KOPT-K1 (cell line): ENCODE measurements around the gene NPC1.

Experiments
- H3K27ac ChIP-seq: fragments of 200-600 bp; sonication (generic); 2 replicates; pipeline ENCODE4 v1.5.1; 2016; ENCODE audit warnings: antibody characterized with exemption, mild to moderate bottlenecking, low read depth, low read length; ENCODE audit not compliant: poor library complexity, severe bottlenecking
- H3K36me3 ChIP-seq: fragments of 200-600 bp; sonication (generic); 2 replicates; pipeline ENCODE4 v1.5.1; 2017; ENCODE audit warnings: antibody characterized with exemption, mild to moderate bottlenecking, low read length, moderate library complexity; ENCODE audit not compliant: insufficient read depth
- H3K9me3 ChIP-seq: fragments of 200-600 bp; sonication (generic); 2 replicates; pipeline ENCODE4 v1.5.1; 2017; ENCODE audit warnings: antibody characterized with exemption, low read length, mild to moderate bottlenecking; ENCODE audit not compliant: insufficient read depth, poor library complexity, severe bottlenecking

Gene NPC1

DNA sequence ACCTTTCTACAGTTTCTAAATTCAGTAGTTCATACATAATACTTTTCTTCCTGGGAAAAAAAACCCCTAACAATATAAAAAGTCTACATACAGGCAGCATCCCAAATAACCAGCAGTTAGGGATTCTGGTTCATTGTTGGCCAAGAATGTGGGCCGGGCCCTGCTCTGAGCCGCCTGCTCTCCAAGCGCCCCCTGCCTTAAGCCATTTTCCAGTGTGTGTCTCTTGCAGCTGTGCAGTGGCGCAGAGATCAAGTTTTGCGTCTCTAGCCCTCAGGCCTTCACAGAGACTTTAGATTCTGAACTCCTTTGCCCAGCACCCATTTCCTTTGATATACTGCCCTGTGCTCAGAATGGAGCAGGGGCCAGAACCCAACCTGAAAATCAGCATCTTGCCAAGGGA, 50.1 kb downstream of the NPC1 start:
- H3K9me3 ChIP-seq, result no peaks in the 10 kb centered on the region
- peaks cover 93% of the 10 kb centered on the region for H3K36me3 ChIP-seq
- H3K27ac ChIP-seq, result no peak overlapping the region

DNA sequence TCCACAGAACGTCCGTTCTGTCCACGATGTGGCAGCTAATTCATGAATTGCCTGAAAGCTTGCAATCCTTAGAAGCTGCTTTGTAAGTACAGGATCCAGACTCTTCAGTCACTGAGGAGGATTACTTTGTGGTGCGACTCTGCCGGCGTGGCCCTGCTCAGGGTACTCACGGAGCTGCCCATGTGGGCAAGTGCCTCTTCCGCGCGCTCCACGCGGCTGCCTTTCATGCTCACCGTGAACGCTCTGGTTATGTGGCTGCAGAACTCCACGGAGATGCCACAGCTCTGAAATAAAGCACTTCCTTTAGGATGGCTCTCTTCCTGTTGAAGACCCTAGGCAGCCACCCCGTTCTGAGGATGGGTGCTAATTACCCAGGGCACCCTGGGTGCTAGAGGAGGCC, 52.0 kb downstream of the NPC1 start:
- Histone ChIP-seq H3K9me3 (no peaks in the 10 kb centered on the region), H3K36me3 (peaks cover 100% of the 10 kb centered on the region), H3K27ac (no peak overlapping the region)

DNA sequence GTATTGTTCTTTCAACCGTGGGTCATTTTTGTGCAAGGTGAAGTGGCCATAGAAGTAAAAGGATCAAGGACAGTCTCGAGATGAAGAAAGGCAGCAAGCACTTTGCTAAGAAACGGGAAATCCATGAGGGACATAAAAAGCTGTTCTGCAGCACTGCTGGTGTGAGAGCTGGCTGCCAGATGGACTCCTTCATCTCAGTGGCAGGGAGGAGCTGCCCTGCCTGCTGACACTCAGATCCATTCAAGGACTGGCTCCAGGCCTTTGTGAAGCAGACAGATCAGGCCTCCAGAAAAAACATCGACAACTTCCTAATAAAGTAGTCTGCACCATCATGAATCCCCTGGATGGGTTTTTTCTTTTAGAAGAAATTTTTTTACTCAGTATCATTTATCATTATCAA, 53.5 kb downstream of the NPC1 start:
- H3K36me3 ChIP-seq, result peaks cover 100% of the 10 kb centered on the region

DNA sequence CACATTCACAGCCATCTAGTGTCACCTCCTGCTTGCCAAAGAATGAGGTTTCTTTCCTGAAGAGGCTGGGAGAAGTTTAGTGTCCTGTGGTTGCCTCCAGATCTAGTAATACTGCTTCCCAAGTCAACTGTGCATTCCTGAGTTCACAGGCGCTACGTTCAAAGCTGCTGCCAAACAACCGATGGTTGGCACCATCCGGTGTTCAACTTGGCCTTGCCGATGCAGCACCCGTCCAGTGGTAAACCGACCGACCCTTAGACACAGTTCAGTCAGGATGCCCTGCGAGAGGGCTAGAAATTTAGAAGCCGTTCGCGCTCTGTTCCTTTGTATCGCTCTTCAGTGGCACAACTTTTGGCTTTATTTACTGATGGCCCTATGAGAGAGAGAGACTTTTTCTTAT, 54.4 kb downstream of the NPC1 start:
- Histone ChIP-seq H3K36me3 (peaks cover 100% of the 10 kb centered on the region), H3K27ac (no peak overlapping the region), H3K9me3 (no peaks in the 10 kb centered on the region)

More for the DNA sequence above, 53.5 kb downstream of the NPC1 start:
- no peak overlapping the region for H3K27ac ChIP-seq
- H3K9me3 ChIP-seq, result no peaks in the 10 kb centered on the region

DNA sequence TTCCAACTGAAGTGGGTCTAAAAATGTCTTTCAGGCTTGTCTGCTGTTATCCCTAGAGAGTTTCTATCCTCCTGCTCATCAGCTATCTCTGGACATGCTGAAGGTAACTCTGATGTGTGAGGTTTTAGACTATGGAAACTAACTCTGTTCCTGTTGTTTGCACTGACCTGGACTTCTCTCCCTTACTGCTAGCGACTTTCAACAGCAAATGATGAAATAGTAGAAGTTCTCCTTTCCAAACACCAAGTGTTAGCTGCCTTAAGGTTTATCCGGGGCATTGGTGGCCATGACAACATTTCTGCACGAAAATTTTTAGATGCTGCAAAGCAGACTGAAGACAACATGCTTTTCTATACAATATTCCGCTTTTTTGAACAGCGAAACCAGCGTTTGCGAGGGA, 56.1 kb downstream of the NPC1 start:
- peaks cover 98% of the 10 kb centered on the region for H3K36me3 ChIP-seq
- no peak overlapping the region for H3K27ac ChIP-seq
- H3K9me3 ChIP-seq, result no peaks in the 10 kb centered on the region

DNA sequence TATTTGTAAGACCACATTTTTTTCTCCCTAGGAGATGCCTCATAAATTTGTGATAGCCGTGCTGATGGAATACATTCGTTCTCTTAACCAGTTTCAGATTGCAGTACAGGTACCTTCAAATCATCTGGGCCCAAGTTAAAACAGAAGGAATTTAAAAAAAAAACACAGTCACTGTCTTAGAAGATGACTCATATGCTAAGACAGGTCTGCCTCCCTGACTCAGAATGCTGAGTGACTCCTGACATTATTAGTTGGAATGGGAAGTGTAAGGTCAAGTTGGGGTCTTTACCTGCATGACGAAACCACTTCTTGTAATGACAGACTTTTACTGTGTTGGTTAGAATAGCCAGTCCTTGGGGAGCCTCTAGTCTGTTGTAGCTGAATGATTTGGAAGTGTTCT, 56.7 kb downstream of the NPC1 start:
- H3K9me3 ChIP-seq, result no peaks in the 10 kb centered on the region
- peaks cover 94% of the 10 kb centered on the region for H3K36me3 ChIP-seq
- H3K27ac ChIP-seq, result no peak overlapping the region

DNA sequence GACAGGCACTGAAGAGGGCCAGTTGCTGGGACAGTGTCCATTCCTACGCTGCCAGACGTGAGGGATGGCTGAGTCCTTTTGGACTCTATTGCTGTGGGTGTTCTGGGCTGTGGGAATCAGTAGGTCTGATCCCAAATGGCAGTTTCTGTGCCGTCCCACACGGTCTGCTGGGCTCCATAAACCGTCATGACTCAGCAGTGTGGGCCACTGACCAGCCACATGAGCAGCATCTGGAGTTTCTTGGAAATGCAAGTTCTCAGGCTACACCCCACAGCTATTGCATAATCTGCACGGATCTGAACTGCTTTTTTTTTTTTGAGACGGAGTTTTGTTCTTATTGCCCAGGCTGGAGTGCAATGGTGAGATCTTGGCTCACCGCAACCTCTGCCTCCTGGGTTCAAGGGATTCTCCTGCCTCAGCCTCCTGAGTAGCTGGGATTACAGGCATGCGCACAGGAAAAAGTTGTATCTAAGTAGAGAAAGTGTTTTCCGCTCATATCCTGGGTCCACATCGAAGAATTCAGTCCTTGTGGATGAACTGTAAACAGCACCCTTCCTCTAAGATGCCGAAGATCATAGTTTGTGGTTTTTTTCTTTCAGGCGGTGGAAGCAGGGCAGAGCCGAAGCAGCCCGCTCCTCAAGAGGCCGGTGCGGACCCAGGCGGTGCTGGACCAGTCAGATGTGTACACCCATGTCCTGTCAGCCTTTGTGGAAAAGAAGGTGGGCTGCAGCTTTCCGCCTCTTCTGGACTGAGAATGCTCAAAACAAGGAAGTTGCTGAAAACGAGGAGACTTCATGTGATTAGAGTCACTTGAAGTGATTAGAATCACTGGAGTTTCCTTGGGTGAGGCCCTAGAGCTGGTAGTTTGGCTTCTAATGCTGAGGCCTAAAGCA, 57.5 kb downstream of the NPC1 start:
- Histone ChIP-seq H3K36me3 (peaks cover 94% of the 10 kb centered on the region), H3K9me3 (no peaks in the 10 kb centered on the region), H3K27ac (no peak overlapping the region)

DNA sequence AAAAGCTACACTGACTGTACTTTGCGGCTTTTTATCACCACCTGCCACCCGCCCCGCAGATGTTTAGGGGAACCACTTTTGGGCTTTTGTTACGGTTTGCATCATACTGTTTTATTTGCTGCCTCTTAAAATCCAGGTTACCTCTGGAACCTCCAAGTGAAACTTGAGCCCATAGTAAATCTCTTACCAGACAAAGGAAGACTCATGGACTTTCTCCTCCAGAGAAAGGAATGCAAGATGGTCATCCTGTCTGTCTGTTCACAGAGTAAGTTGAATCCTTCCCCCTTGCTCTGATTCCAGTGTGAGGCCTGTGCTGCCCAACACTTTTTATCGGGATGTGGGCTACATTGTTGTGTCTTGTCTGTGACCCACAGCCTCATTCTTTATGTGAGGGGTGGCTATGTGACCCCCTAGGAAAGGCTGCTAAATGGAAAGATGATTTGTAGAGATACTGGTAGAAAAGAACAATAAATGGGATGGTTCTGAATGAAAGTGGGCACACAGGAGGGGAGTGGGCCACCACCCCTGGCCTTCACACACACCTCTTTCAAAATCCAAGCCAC, 59.7 kb downstream of the NPC1 start:
- Histone ChIP-seq H3K36me3 (peaks cover 93% of the 10 kb centered on the region), H3K9me3 (no peaks in the 10 kb centered on the region), H3K27ac (no peak overlapping the region)

DNA sequence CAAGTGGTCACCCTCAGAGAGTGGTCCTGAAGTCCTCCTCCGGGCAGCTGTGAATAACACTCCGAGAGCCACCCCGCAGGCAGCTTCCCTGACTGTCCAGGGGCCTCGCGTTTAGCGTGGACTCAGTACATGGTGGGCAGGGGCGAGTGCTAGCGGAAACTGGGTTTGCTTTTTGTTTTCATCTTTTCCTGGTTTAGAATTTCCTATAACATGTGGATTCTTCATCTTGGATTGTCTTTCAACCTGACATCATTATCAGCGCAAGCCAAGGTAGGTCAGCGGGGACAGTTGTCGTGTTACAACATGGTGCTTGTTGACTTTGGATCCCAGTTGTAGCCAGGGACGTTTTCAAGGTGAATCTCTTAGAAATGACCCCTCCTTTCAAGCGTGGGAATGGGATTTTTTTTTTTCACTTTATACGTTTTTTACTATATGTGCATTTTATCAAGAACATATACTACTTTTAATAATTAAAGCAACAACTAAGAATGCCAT, 62.0 kb downstream of the NPC1 start:
- peaks cover 93% of the 10 kb centered on the region for H3K36me3 ChIP-seq
- no peaks in the 10 kb centered on the region for H3K9me3 ChIP-seq
- H3K27ac ChIP-seq, result no peak overlapping the region

DNA sequence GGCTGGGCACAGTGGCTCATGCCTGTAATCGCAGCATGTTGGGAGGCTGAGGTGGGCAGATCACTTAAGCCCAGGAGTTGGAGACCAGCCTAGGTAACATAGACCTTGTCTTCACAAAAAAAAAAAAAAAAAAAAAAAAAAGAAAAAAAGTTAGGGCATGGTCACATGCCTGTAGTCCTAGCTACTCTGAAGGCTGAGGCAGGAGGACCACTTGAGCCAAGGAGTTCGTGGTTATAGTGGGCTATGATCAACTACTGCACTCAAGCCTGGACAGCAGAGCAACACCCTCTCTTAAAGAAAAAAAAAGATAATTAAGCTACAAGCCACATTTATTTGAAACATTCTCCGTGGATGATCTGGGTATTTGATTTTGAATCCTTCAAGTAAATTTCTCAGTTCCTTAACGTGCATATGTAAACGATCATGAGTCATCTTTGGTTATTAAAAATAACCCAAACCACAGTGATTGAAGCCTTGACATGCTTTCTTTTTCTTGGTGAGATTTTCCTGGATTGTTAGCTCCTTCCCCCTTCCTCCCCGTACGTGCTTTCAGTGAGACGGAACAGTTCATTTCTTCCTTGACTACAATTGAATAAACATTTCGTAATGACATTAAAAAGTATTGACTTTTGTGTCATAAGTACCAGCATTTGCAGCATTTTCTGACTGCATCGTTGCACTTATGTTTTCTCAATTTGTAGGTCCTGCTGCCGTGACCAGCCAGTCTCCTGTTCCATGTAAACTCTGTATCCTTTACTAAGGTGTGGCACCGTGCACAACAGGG, 62.7 kb downstream of the NPC1 start:
- H3K36me3 ChIP-seq, result peaks cover 93% of the 10 kb centered on the region
- H3K27ac ChIP-seq, result no peak overlapping the region
- H3K9me3 ChIP-seq, result no peaks in the 10 kb centered on the region

DNA sequence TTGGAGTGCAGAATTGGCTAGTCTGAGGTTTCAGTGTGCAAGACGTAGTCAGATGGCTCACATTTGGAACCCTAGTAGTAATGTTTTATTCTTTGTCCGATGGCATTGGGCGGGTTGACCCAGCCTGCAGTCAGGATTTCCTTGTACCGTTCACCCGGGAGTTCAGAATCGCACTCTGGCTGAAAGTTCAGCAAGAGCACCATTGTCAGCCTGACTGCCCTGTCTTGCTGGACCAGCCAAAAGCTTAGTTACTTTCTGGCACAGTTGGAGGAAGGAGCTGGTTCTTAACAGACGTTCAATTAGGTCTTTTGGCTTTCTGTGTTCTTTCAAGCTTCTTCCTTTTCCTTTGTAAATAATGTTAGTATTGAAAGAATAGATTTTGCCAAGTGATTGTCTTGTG, 64.4 kb downstream of the NPC1 start:
- Histone ChIP-seq H3K9me3 (no peaks in the 10 kb centered on the region), H3K36me3 (peaks cover 93% of the 10 kb centered on the region), H3K27ac (no peak overlapping the region)

DNA sequence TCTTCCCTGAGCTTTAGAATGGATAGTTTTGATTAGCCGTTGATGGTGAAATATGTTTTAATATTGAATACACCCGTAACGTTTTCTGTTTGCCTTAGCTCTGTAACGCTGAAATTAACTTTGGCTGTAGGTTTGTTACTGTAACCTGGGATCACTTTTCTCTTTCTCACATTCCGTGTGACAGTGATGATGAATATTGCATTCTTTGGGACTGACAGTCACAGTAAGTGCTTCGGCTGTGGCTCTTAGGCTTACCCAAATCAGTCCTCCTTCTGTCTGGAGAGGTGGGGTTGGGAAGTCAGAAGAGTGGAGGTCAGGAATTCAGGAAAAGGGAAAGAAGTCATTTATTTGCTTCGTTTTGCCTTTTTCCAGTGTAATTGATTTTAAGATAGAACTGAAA, 65.0 kb downstream of the NPC1 start:
- H3K9me3 ChIP-seq, result no peaks in the 10 kb centered on the region
- H3K36me3 ChIP-seq, result peaks cover 93% of the 10 kb centered on the region
- H3K27ac ChIP-seq, result no peak overlapping the region

DNA sequence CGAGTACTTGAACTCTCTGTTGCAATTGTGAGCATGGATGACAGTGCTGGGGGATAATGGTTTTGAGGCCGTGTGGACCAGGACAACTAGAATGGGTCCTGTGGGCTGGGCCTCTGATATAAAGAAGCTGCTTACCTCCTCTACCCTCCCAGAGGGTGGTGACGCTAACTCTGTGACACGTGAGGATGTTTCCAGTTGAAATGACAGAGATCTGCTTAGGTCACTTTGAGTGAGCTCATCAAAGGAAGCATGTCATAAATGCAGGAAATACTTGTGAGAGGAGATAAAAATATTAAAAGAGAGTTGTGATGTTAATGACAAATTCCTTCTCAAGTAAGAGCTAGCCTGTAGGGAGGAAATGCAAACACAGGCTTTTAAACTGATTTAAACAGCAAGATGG, 66.6 kb downstream of the NPC1 start:
- H3K27ac ChIP-seq, result no peak overlapping the region
- H3K36me3 ChIP-seq, result peaks cover 99% of the 10 kb centered on the region
- H3K9me3 ChIP-seq, result no peaks in the 10 kb centered on the region

DNA sequence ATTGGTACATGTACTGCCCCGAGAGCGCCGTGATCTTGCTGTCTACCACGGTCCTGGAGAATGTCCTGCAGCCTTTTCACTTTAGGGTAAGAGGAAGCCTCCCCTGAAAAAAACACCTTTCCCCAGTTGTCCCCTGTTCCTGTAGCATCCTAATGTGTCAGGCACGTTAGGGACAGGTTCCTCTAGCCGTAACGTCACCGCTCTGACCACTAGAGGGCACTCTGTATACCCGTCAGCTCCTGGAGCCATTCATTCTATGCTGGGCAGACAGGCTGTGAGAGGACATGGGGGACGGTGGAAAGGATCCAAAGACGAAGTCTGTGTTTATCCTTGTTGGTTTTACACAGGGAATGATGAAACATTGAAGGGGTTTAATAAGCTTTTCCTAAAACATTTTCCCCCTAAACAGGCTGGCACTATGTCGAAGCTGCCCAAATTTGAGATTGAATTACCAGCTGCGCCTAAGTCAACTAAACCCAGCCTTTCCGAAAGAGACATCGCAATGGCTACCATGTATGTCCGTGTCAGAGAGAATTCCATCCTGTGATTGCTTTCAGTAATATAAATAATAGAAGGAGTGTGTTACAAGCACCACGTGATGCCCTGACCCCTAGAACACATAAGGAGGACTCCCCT, 70.3 kb downstream of the NPC1 start:
- Histone ChIP-seq H3K27ac (no peak overlapping the region), H3K36me3 (peaks cover 90% of the 10 kb centered on the region), H3K9me3 (no peaks in the 10 kb centered on the region)

DNA sequence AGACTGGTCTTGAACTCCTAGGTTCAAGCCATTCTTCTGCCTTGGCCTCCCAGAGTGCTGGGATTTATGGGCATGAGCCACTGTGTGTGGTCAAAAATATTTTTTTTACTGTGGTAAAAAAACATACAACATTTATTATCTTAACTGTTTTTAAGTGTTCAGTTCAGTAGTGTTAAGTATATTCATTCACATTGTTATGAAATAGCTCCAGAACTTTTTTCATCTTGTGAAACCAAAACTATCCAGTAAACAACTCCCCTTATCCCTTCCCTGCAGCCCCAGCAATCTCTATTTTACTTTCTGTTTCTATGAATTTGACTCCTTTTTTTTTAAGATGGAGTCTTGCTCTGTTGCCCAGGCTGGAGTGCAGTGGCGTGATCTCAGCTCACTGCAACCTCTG, 73.7 kb downstream of the NPC1 start:
- Histone ChIP-seq H3K36me3 (peaks cover 87% of the 10 kb centered on the region), H3K9me3 (no peaks in the 10 kb centered on the region), H3K27ac (no peak overlapping the region)
